Bone marrow (tissue), 2 donors: ENCODE measurements around the gene LMF1.
A peak's percentile ranks its signal among the peaks of the same experiment; 100 is the strongest.

Source experiments
- DNase-seq, 2 donors: peaks; one replicate each; lab custom pipeline; 2025; lab: John Stamatoyannopoulos, UW

Gene LMF1

GRCh38 chr16:970766-971581 lies at the start of gene LMF1:
Gene LMF1 (minus strand): TSS chr16:970984. CDS start chr16:970980, 4 bp downstream.
- DNase-seq, result peak; percentile 81 to 94

- DNase-seq, result no peak
Measured at GRCh38 chr16:1020091-1020399, 49.3 kb upstream of the LMF1 start.

GRCh38 chr16:1019231-1020090 lies 48.7 kb upstream of the LMF1 start:
- no peak for DNase-seq

- no peak for DNase-seq
Measured at GRCh38 chr16:1018447-1019198, 47.8 kb upstream of the LMF1 start.

GRCh38 chr16:1014771-1015495 lies 44.1 kb upstream of the LMF1 start:
- no peak for DNase-seq

GRCh38 chr16:1014221-1014620 lies 43.4 kb upstream of the LMF1 start:
- DNase-seq, result no peak

GRCh38 chr16:1013593-1013900 lies 42.8 kb upstream of the LMF1 start:
- no peak for DNase-seq

GRCh38 chr16:1012722-1013592 lies 42.2 kb upstream of the LMF1 start:
- no peak for DNase-seq

- no peak for DNase-seq
Measured at GRCh38 chr16:1012135-1012534, 41.4 kb upstream of the LMF1 start.

GRCh38 chr16:1011316-1012082 lies 40.7 kb upstream of the LMF1 start:
- no peak for DNase-seq

- DNase-seq, result no peak
Measured at GRCh38 chr16:1010815-1011214, 40.0 kb upstream of the LMF1 start.

GRCh38 chr16:1010251-1010650 lies 39.5 kb upstream of the LMF1 start:
- DNase-seq, result peak in 1 of 2 donors; percentile 45

- no peak for DNase-seq
Measured at GRCh38 chr16:1009358-1010150, 38.8 kb upstream of the LMF1 start.

- DNase-seq, result no peak
Measured at GRCh38 chr16:1008085-1008484, 37.3 kb upstream of the LMF1 start.

- no peak for DNase-seq
Measured at GRCh38 chr16:1007284-1007850, 36.6 kb upstream of the LMF1 start.

GRCh38 chr16:1006781-1007180 lies 36.0 kb upstream of the LMF1 start:
- DNase-seq, result no peak

- no peak for DNase-seq
Measured at GRCh38 chr16:1005286-1005685, 34.5 kb upstream of the LMF1 start.

- DNase-seq, result no peak
Measured at GRCh38 chr16:1003391-1004347, 32.9 kb upstream of the LMF1 start.
